Vagina (tissue), 2 donors: ENCODE results near the gene SMPD3. TPM values are rescaled to one million over a fixed set of nuclear protein-coding genes. Genes with fewer than 3 reads are reported as not detected.
A peak's percentile ranks its signal among the peaks of the same experiment; 100 is the strongest.

Experiments
- DNase-seq, 2 donors: peaks; one replicate each; pipeline ENCODE4 v3.0.0-alpha.2; 2017; ENCODE audit errors: extremely low spot score in 2 of 2
- H3K27ac ChIP-seq: fragments of 200-600 bp; sonication (generic); one replicate; pipeline ENCODE4 v1.5.1; 2019
- H3K27me3 ChIP-seq: fragments of 200-600 bp; sonication (generic); one replicate; pipeline ENCODE4 v1.5.1; 2019
- H3K36me3 ChIP-seq, 2 donors: fragments of 200-600 bp; sonication (generic); one replicate each; pipeline ENCODE4 v1.5.1; 2017 to 2019
- H3K4me1 ChIP-seq: fragments of 200-600 bp; sonication (generic); one replicate; pipeline ENCODE4 v1.5.1; 2019
- H3K4me3 ChIP-seq, 2 donors: fragments of 200-600 bp; sonication (generic); 1 replicate in 1 of 2; 2 replicates in 1 of 2; pipeline ENCODE4 v1.5.1; 2016 to 2019
- H3K9me3 ChIP-seq: fragments of 200-600 bp; sonication (generic); one replicate; pipeline ENCODE4 v1.5.1; 2019
- CTCF ChIP-seq, 3 experiments: fragments of 450-650 bp in 2 of 3; fragments of 200-600 bp in 1 of 3; sonication (generic) in 1 of 3; IDR thresholded peaks; one replicate each; pipeline ENCODE4 v1.5.1; 2017 to 2019; ENCODE audit warnings: antibody characterized with exemption in 3 of 3, mild to moderate bottlenecking in 2 of 3, moderate library complexity in 2 of 3
- POLR2A ChIP-seq, 2 donors: fragments of 450-650 bp; IDR thresholded peaks; one replicate each; pipeline ENCODE4 v1.6.1; 2017; ENCODE audit warnings: antibody characterized with exemption in 2 of 2, mild to moderate bottlenecking in 2 of 2, moderate library complexity in 2 of 2
- POLR2AphosphoS5 ChIP-seq, 2 donors: sonication (generic); formaldehyde crosslinking; IDR thresholded peaks; one replicate each; pipeline ENCODE4 v1.9.0; 2017; ENCODE audit warnings: antibody characterized with exemption in 2 of 2, mild to moderate bottlenecking in 2 of 2, low read depth in 1 of 2; ENCODE audit not compliant: insufficient read depth in 1 of 2
- intact Hi-C: fragments of 100-400 bp; cut with DNase I; formaldehyde crosslinking; loops from one replicate; pipeline ENCODE4 v1.15.1; 2023
- total RNA-seq: library from RNA; depleted of rRNA; stranded (reverse); fragments of >200 nt; gene quantifications from one replicate; pipeline ENCODE4 v1.2.3, GENCODE V29; 2016

Gene SMPD3
- total RNA-seq, 1 donor from 2014 or later: 3.4 TPM

GRCh38 chr16:68420366-68420942 lies 27.9 kb downstream of the SMPD3 start:
- Histone ChIP-seq H3K27me3 (no peaks in the 10 kb centered on the region), H3K9me3 (no peaks in the 10 kb centered on the region), H3K4me3 (no peak overlapping the region), H3K27ac (no peak overlapping the region), H3K36me3 (no peaks in the 10 kb centered on the region), H3K4me1 (peaks cover 9% of the 10 kb centered on the region)
- no peak for TF ChIP-seq POLR2AphosphoS5 (IDR thresholded peaks at IDR 0.05; ENCODE audit: insufficient read depth in 1 of 2, low read depth in 1 of 2)
- TF ChIP-seq POLR2A (IDR thresholded peaks at IDR 0.05): no peak
- TF ChIP-seq CTCF (IDR thresholded peaks at IDR 0.05): no peak
- intact Hi-C loops: no loop called here
- DNase-seq: no peak

DNA sequence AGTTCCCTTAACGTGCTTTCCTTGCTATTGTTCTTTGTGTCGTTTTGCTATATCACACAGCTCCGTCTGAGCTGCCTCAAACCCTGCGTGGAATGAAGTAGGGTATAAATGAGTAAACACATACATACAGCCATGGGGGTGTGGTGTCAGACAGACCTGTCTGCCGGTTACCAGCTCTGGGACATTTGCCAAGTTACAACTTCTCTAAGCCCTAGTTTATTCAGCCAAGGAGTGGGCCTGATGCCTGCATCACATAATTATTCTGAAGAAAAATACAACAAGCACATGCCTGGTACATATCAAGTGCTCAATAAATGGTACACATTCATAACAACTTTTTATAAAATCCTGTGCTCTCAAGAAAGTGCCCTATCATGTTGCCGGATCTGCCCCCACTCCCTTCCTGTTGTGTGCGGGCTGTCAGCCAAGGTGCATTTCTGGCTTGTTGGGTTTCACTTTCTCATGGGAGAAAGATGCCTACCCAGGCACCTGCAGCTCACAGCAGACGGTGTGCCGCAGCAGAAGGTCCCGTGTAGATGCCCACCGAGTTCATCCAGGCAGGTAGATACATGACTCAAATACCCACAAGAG lies 30.5 kb downstream of the SMPD3 start:
- H3K27me3 ChIP-seq: no peaks in the 10 kb centered on the region
- intact Hi-C loops: no loop called here
- peaks cover 9% of the 10 kb centered on the region for H3K4me1 ChIP-seq
- no peak for DNase-seq
- no peaks in the 10 kb centered on the region for H3K9me3 ChIP-seq
- H3K36me3 ChIP-seq: no peaks in the 10 kb centered on the region
- TF ChIP-seq CTCF (IDR thresholded peaks at IDR 0.05) (no peak), POLR2A (IDR thresholded peaks at IDR 0.05) (no peak), POLR2AphosphoS5 (IDR thresholded peaks at IDR 0.05; ENCODE audit: insufficient read depth in 1 of 2, low read depth in 1 of 2) (no peak)
- H3K4me3 ChIP-seq: no peak overlapping the region
- H3K27ac ChIP-seq: no peak overlapping the region

GRCh38 chr16:68416057-68417046 lies 32.0 kb downstream of the SMPD3 start:
- TF ChIP-seq POLR2AphosphoS5 (IDR thresholded peaks at IDR 0.05; ENCODE audit: insufficient read depth in 1 of 2, low read depth in 1 of 2) (peak in 1 of 2 donors; percentile 18), POLR2A (IDR thresholded peaks at IDR 0.05) (no peak)
- H3K9me3 ChIP-seq: no peaks in the 10 kb centered on the region
- no peaks in the 10 kb centered on the region for H3K27me3 ChIP-seq
- intact Hi-C loops: no loop called here
- no peak for DNase-seq
- H3K4me3 ChIP-seq: no peak overlapping the region
- peaks cover 9% of the 10 kb centered on the region for H3K4me1 ChIP-seq
- no peaks in the 10 kb centered on the region for H3K36me3 ChIP-seq
- H3K27ac ChIP-seq: no peak overlapping the region

GRCh38 chr16:68414581-68414980 lies 33.7 kb downstream of the SMPD3 start:
- no peak for DNase-seq
- Histone ChIP-seq H3K27me3 (no peaks in the 10 kb centered on the region), H3K9me3 (no peaks in the 10 kb centered on the region), H3K4me1 (peaks cover 9% of the 10 kb centered on the region), H3K27ac (no peak overlapping the region), H3K4me3 (no peak overlapping the region), H3K36me3 (no peaks in the 10 kb centered on the region)
- TF ChIP-seq POLR2A (IDR thresholded peaks at IDR 0.05) (no peak), CTCF (IDR thresholded peaks at IDR 0.05) (no peak), POLR2AphosphoS5 (IDR thresholded peaks at IDR 0.05; ENCODE audit: insufficient read depth in 1 of 2, low read depth in 1 of 2) (no peak)
- intact Hi-C loops: no loop called here

GRCh38 chr16:68412061-68412460 lies 36.2 kb downstream of the SMPD3 start:
- TF ChIP-seq POLR2A (IDR thresholded peaks at IDR 0.05) (no peak), CTCF (IDR thresholded peaks at IDR 0.05) (no peak), POLR2AphosphoS5 (IDR thresholded peaks at IDR 0.05; ENCODE audit: insufficient read depth in 1 of 2, low read depth in 1 of 2) (no peak)
- Histone ChIP-seq H3K27me3 (no peaks in the 10 kb centered on the region), H3K36me3 (no peaks in the 10 kb centered on the region), H3K27ac (no peak overlapping the region), H3K9me3 (no peaks in the 10 kb centered on the region), H3K4me3 (no peak overlapping the region), H3K4me1 (peaks cover 5% of the 10 kb centered on the region)
- no peak for DNase-seq
- intact Hi-C loops: no loop called here
